ENCODE measurements around the gene AIFM3.

DNA sequence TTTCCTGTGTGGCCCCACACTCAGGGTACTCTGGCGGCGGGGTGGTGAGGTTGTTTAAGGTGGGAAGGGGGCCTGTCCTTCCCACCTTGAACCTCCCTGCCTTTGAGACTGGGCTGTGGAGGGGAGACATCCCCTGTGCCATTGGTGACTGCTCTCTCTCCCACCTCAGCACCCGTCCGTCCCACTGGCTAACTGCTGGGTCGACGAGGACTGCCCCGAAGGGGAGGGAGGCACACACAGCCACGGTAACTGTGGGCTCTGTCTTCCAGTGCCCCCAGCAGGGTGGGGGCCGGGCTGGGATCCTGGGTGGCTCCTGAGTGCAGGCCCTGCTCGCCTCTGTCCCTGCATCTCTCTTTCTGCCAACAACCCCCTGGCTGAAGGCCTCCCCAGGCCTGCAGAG, 55.5 kb downstream of the AIFM3 start:
- TF ChIP-seq MTF2 (CRISPR knock-in tag; IDR thresholded peaks at IDR 0.05; ENCODE audit: borderline replicate concordance): no peak
- TF ChIP-seq ZNF235 (CRISPR knock-in tag; IDR thresholded peaks at IDR 0.05; ENCODE audit: borderline replicate concordance): no peak
- no peak for TF ChIP-seq HNF4A (CRISPR knock-in tag; IDR thresholded peaks at IDR 0.05)
- no peak for TF ChIP-seq SKI (IDR thresholded peaks at IDR 0.05; ENCODE audit: partially characterized antibody)
- TF ChIP-seq, protein P1, sequence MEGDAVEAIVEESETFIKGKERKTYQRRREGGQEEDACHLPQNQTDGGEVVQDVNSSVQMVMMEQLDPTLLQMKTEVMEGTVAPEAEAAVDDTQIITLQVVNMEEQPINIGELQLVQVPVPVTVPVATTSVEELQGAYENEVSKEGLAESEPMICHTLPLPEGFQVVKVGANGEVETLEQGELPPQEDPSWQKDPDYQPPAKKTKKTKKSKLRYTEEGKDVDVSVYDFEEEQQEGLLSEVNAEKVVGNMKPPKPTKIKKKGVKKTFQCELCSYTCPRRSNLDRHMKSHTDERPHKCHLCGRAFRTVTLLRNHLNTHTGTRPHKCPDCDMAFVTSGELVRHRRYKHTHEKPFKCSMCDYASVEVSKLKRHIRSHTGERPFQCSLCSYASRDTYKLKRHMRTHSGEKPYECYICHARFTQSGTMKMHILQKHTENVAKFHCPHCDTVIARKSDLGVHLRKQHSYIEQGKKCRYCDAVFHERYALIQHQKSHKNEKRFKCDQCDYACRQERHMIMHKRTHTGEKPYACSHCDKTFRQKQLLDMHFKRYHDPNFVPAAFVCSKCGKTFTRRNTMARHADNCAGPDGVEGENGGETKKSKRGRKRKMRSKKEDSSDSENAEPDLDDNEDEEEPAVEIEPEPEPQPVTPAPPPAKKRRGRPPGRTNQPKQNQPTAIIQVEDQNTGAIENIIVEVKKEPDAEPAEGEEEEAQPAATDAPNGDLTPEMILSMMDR (CRISPR knock-in tag; IDR thresholded peaks at IDR 0.05): no peak
- no peak for TF ChIP-seq EP300 (IDR thresholded peaks at IDR 0.05; ENCODE audit: low read depth in 2 of 2, low read length in 2 of 2)
- no peak for TF ChIP-seq EP300 (CRISPR knock-in tag; IDR thresholded peaks at IDR 0.05; ENCODE audit: borderline replicate concordance)
- TF ChIP-seq NFIC (IDR thresholded peaks at IDR 0.05; ENCODE audit: low read length): no peak
- TF ChIP-seq MTF1 (CRISPR knock-in tag; IDR thresholded peaks at IDR 0.05): no peak
- TF ChIP-seq ZFP36 (IDR thresholded peaks at IDR 0.05; ENCODE audit: borderline replicate concordance, low read depth, low read length, partially characterized antibody): no peak
